Neural crest cell (in vitro differentiated cells): ENCODE results near the gene TSC22D1. TPM values are rescaled to one million over a fixed set of nuclear protein-coding genes. Genes with fewer than 3 reads are reported as not detected.

Source experiments
- DNase-seq: peaks from one replicate; pipeline ENCODE4 v3.0.0; 2021; ENCODE audit warnings: low read depth, mixed read lengths, low spot score
- H3K27ac Mint-ChIP-seq: one replicate; pipeline ENCODE4 v1.8.0; 2021; ENCODE audit warnings: mild to moderate bottlenecking, mixed read lengths; ENCODE audit not compliant: unreplicated experiment
- H3K27me3 Mint-ChIP-seq: 2 replicates; pipeline ENCODE4 v1.8.0; 2021; ENCODE audit warnings: low read depth, mild to moderate bottlenecking, mixed read lengths
- H3K36me3 Mint-ChIP-seq: 2 replicates; pipeline ENCODE4 v1.8.0; 2021; ENCODE audit warnings: low read depth, mild to moderate bottlenecking, mixed read lengths
- H3K4me1 Mint-ChIP-seq: 2 replicates; pipeline ENCODE4 v1.8.0; 2021; ENCODE audit warnings: mixed read lengths
- H3K4me3 Mint-ChIP-seq: one replicate; pipeline ENCODE4 v1.8.0; 2021; ENCODE audit warnings: mild to moderate bottlenecking, mixed read lengths
- H3K9me3 Mint-ChIP-seq: 2 replicates; pipeline ENCODE4 v1.8.0; 2021; ENCODE audit warnings: mixed read lengths
- total RNA-seq: library from RNA; stranded (reverse); gene quantifications from 2 replicates; pipeline ENCODE4 v1.2.1, GENCODE V29; 2021
- TF ChIP-seq, protein P1 (sequence below): fragments of 200-600 bp; sonication (generic); conservative IDR thresholded peaks from 2 replicates; pipeline ENCODE4 v1.5.0; 2021; ENCODE audit warnings: antibody characterized with exemption, mild to moderate bottlenecking

TSC22D1 gene
- total RNA-seq, 1 donor from 2014 or later, result 119 TPM

DNA sequence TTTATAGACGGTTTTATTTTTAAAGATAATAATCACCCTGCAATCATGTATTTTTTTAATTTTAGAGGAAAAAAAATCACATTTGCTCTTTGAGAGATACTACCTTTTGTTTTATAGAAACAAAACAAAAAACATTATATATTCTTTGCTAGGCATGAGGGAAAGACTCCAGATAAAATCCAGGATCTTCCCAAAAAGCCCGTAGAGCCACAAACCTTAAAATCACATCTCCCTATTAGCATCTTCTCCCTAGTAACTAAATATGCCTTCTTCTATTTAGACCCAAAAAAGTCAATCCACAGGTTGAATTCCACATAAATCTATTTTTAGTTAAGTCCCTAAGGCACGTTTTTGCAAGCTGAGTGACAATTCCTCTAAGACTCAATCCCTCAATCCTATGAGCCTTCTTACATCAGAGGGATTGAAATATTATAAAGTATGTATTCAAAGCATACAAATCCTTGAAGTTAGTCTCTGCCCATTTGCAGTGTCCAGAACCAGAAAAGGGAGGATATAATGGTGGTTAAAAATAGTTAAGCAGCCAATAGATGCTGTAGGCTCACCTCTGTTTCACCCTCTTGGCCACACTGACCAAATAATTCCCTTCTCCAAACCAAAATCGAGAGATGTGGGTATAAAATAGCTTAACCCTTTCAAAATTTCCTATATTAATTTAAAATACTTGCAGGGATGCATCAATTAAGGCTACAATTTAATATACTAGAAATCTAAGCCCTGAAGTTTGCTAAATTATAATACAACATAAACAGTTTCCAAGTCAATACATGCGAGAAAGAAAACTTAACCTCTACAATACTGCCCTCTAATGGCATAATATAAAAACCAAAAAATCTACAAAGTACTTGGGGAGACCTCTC is 138.5 kb downstream of the TSC22D1 start:
- TF ChIP-seq, protein P1, sequence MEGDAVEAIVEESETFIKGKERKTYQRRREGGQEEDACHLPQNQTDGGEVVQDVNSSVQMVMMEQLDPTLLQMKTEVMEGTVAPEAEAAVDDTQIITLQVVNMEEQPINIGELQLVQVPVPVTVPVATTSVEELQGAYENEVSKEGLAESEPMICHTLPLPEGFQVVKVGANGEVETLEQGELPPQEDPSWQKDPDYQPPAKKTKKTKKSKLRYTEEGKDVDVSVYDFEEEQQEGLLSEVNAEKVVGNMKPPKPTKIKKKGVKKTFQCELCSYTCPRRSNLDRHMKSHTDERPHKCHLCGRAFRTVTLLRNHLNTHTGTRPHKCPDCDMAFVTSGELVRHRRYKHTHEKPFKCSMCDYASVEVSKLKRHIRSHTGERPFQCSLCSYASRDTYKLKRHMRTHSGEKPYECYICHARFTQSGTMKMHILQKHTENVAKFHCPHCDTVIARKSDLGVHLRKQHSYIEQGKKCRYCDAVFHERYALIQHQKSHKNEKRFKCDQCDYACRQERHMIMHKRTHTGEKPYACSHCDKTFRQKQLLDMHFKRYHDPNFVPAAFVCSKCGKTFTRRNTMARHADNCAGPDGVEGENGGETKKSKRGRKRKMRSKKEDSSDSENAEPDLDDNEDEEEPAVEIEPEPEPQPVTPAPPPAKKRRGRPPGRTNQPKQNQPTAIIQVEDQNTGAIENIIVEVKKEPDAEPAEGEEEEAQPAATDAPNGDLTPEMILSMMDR, result peak; percentile 77
- peaks cover 15% of the 10 kb centered on the region for H3K36me3 Mint-ChIP-seq
- H3K4me1 Mint-ChIP-seq, result peaks cover 37% of the 10 kb centered on the region
- no peak for DNase-seq
- H3K27ac Mint-ChIP-seq, result peak overlapping the region; percentile 66
- H3K9me3 Mint-ChIP-seq, result no peaks in the 10 kb centered on the region
- H3K4me3 Mint-ChIP-seq, result peak overlapping the region; percentile 99
- H3K27me3 Mint-ChIP-seq, result no peaks in the 10 kb centered on the region

GRCh38 chr13:44436589-44437337 is 139.4 kb downstream of the TSC22D1 start:
- H3K4me1 Mint-ChIP-seq, result peaks cover 40% of the 10 kb centered on the region
- H3K9me3 Mint-ChIP-seq, result no peaks in the 10 kb centered on the region
- H3K36me3 Mint-ChIP-seq, result peaks cover 15% of the 10 kb centered on the region
- peak overlapping the region; percentile 98 for H3K27ac Mint-ChIP-seq
- TF ChIP-seq, protein P1, result peak; percentile 5
- H3K4me3 Mint-ChIP-seq, result peak overlapping the region; percentile 99
- no peaks in the 10 kb centered on the region for H3K27me3 Mint-ChIP-seq
- peak; percentile 90 for DNase-seq

- DNase-seq, result no peak
- Mint-ChIP-seq H3K27me3 (no peaks in the 10 kb centered on the region), H3K4me3 (peak overlapping the region; percentile 99), H3K36me3 (peaks cover 15% of the 10 kb centered on the region), H3K4me1 (peaks cover 40% of the 10 kb centered on the region), H3K27ac (peak overlapping the region; percentile 98), H3K9me3 (no peaks in the 10 kb centered on the region)
- TF ChIP-seq, protein P1, result no peak
Measured at GRCh38 chr13:44435919-44436510, 140.1 kb downstream of the TSC22D1 start.

GRCh38 chr13:44435142-44435918 is 140.8 kb downstream of the TSC22D1 start:
- TF ChIP-seq, protein P1, result no peak
- peaks cover 15% of the 10 kb centered on the region for H3K36me3 Mint-ChIP-seq
- H3K4me1 Mint-ChIP-seq, result peaks cover 40% of the 10 kb centered on the region
- DNase-seq, result peak; percentile 87
- no peaks in the 10 kb centered on the region for H3K27me3 Mint-ChIP-seq
- H3K4me3 Mint-ChIP-seq, result peak overlapping the region; percentile 99
- no peaks in the 10 kb centered on the region for H3K9me3 Mint-ChIP-seq
- H3K27ac Mint-ChIP-seq, result peak overlapping the region; percentile 98

DNA sequence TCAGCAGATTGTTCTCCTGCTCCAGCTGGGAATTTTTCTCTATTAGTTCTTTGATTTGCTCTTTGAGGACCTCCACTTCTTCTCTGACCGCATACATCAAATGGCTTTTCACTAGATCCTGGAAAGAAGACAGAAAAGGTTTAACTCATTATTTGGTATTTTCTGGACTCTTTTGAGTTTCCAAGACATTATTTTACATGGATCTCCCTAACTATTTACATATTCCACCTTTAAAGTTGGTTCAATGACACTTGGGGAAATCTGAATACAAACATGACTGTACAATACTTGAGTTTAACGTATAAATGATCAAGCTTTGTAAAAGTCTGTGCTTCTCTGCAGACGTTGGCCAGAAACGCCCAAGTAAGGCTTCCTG is 141.4 kb downstream of the TSC22D1 start:
- no peak for DNase-seq
- TF ChIP-seq, protein P1, result no peak
- Mint-ChIP-seq H3K4me3 (peak overlapping the region; percentile 99), H3K36me3 (peaks cover 15% of the 10 kb centered on the region), H3K4me1 (peaks cover 40% of the 10 kb centered on the region), H3K27me3 (no peaks in the 10 kb centered on the region), H3K27ac (peak overlapping the region; percentile 8), H3K9me3 (no peaks in the 10 kb centered on the region)
